T follicular helper cell (primary cell): Measurements from ENCODE around the gene LASP1.
"Not testable (repeated sequence)": the region's sequence is repeated elsewhere in the genome, so short reads cannot be mapped to it uniquely, and the experiment has no call there.

Source experiments
- DNase-seq: peaks from one replicate; pipeline ENCODE4 v3.0.0-alpha.2; 2020; ENCODE audit warnings: low read depth

The LASP1 gene

GRCh38 chr17:38933962-38934361, 64.1 kb downstream of the LASP1 start:
- not testable (repeated sequence) for DNase-seq

DNA sequence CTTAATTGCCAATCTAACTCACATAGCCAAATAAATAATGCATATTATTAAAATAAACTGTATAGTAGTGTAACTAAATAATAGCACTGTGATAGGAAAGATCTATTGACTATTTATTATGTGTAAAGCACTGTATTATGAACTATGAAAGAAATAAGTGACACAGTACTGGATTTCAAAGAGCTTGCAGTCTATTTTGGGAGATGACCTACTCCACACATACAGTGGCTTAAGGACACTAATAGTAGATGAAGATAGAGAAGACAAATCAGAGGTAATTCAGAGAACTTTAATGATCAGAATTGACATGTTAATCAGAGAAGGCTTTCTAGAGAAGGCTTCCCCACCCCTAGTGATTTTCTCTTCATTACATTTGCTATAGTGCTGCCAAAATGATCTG, 70.1 kb downstream of the LASP1 start:
- DNase-seq: no peak

DNA sequence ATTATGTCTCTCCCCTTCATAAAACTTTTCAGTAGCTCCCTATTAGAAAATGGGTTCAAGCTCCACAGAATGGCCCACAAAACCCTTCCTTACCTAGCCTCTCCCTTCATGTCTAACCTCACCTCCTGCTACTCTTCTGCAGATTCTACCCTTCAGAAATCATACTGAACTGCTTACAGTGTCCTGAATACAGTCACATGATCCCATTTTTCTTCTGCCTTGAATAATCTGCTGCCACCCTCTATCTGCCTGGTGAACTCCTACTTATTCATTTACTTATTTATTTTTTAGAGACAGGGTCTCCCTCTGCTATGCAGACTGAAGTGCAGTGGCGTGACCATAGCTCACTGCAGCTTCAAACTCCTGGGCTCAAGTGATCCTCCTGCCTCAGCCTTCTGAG, 70.5 kb downstream of the LASP1 start:
- DNase-seq: no peak

DNA sequence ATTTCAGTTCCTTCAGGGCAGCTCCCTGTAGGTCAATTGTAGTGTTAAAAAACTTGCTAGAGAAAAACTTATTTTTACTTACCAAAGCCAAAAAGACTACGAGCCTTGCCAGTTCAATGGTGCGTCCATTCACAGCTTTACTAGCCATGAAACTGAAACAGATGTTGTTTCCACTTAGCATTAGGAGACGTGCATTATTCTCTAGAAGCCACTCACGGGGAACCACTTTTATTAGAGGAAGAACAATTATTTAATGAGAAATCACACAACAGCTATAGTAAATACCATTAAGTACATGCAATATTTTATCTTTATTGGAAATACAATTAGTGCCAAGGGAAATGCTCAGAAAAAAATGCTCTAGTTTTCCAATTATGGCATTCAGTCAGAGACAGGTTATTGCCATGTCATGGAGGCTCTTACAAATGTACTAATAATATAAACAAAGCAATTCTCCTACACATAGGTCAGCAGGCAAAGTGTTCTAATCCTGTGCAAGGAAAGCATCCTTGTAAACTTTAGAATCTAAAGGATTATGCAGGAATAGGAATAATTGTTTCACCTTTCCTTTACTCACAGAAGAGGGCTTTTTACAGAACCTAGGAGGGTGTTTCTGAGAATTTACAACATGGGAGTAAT, 73.0 kb downstream of the LASP1 start:
- DNase-seq: no peak

- DNase-seq: no peak
Observed at GRCh38 chr17:38943607-38944006, 73.7 kb downstream of the LASP1 start.

GRCh38 chr17:38947189-38947588, 77.3 kb downstream of the LASP1 start:
- DNase-seq: no peak

GRCh38 chr17:38953800-38954199, 83.9 kb downstream of the LASP1 start:
- not testable (repeated sequence) for DNase-seq

- no peak for DNase-seq
Observed at GRCh38 chr17:38958326-38958725, 88.5 kb downstream of the LASP1 start.

DNA sequence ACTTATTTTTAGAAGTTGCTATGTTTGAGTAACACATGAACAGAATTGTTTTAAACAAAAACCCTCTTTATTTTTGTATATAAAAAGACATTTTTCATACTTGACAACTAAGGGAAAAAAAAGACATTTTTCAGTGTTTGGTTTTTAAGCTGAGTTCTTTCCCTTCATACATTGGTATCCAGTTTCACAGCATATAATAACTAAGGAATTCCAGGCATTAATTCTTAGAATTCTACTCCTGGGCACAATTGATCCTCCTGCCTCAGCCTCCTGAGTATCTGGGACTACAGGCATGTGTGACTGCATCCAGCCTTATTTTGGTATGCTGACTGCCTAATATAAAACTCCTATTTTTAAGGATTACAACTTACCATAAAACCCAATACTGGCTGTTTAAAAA, 88.9 kb downstream of the LASP1 start:
- no peak for DNase-seq

DNA sequence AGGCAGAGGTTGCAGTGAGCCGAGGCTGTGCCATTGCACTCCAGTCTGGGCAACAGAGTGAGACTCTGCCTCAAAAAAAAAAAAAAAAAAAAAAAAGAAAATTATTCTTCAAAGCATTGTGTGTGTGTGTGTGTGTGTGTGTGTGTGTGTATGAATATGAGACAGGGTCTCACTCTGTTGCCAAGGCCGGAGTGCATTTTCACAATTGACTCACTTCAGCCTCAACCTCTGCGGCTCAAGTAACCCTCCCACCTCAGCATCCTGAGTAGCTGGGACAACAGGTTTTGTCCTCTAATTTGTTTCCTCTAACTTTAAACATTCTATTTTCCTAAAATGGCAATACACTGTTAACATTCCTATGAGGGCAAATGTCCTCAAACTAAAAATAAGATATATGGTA, 89.7 kb downstream of the LASP1 start:
- no peak for DNase-seq

- no peak for DNase-seq
Observed at GRCh38 chr17:38960402-38960801, 90.5 kb downstream of the LASP1 start.

DNA sequence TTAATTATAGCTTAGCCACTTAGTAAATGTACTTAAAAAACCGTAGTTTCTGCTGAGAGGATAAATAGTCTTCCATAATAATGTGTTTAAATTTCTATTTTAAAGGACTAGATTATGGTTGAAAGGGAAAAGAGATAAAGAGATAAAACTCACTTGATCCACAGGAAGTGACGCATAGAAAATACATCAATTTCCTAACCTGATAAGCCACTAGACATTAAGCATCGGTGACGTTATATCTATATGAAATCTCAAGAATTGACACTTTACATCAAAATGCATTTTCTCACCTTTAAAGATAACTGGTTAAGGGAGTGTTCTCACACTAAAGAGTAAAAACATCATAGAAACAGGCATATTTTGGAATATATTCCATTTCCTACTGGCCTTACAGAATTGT, 91.6 kb downstream of the LASP1 start:
- DNase-seq: no peak

DNA sequence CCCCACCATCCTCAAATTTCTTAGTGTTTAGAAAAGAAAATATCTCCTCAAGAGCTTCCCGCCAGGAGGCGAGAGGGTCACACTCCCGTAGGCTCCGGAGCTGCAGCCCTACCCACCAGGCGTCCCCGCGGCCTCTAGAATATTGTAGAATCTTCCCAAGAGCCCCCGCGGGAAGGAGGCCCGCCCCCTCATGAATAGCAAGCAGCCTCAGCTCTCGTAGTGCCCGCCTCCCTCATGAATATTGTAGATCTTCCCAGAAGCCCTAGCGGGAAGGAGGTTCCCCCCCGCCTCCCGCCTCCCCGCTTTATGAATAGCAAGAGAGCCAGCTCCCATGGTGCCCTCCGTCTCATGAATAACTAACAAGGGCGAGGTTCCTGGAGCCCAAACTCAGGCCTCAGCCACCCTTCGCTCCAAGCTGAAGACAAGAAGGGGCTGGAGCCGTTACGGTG, 97.5 kb downstream of the LASP1 start, which contains the start of gene FBXO47:
TSS of gene FBXO47 (minus strand) at position 114 of the 449 bp plus-strand sequence. CDS start 4,378 bp downstream, outside the sequence.
- peak; percentile 67 for DNase-seq

DNA sequence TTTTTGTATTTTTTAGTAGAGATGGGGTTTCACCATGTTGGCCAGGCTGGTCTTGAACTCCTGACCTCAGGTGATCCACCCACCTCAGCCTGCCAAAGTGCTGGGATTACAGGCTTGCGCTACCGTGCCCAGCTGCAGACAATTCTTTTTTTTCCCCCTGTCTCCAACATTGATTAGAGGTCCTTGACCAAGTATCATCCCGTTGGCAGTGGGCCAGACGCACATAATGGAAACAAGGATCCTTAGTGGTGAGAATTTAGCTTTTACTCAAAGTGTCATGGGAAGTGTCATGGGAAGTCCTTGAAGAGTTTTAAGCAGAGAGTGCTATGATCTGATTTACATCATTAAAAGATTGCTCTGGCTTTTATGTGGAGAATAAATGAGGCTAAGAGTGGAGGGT, 99.4 kb downstream of the LASP1 start:
- DNase-seq: no peak

DNA sequence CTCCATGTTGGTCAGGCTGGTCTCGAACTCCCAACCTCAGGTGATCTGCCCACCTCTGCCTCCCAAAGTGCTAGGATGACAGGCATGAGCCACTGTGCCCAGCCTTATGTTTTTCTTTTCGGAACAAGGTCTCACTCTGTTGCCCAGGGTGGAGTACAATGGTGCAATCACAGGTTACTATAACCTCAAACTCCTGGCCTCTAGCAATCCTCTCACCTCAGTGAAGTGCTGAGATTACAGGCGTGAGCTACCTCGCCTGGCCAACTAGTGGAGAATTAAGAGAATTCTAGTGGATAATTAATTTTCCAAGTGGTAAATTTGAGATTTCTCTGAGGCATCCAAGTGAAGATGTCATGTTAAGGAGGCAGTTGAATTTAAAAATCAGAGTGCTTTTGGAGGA, 100.3 kb downstream of the LASP1 start:
- DNase-seq: no peak

DNA sequence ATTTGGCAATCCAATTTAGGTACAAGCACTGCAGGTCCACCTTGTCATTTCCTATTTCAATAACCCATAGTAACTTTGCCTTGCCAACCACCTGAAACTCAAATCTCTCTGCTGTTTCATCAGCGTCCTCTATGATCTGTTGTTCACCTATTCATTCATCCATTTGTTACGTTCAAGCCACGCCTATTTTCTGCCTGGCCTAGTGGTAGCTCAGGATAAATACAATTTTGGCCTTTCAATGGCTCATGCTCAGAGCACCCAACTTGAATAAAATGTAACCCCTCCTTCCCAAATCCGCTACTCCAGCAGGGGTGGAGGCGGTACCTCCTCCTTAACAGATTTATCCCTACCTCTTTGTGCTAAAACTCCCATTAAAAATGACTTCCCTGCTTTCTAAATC, 100.9 kb downstream of the LASP1 start:
- no peak for DNase-seq
